GM12878 (cell line): ENCODE measurements around the gene MAS1L. TPM values are rescaled to one million over a fixed set of nuclear protein-coding genes. Genes with fewer than 3 reads are reported as not detected.

Experiments used
- ATAC-seq: fragments of 200-7000 bp; cut with Tn5 transposase; 3 replicates; pipeline ENCODE4 v1.9.1; 2020; ENCODE audit warnings: mild to moderate bottlenecking, moderate library complexity
- BruUV-seq: library from RNA; stranded (reverse); fragments of 400-500 nt; replicated peaks from 2 replicates; lab custom pipeline; 2021; lab: Mats Ljungman, UMichigan
- CTCF ChIA-PET: fragments of 300-600 bp; sonication (Branson Sonifier 250); formaldehyde crosslinking; extraction: SDS; loops from one replicate; lab custom pipeline; 2021; ENCODE audit warnings: inconsistent platforms; lab: Yijun Ruan, JAX
- POLR2A ChIA-PET: fragments of 350-600 bp; formaldehyde crosslinking; extraction: SDS; loops from one replicate; lab custom pipeline; 2021; ENCODE audit warnings: inconsistent platforms; lab: Charles Lee
- RAD21 ChIA-PET: fragments of 300-600 bp; sonication (Branson Sonifier 250); formaldehyde crosslinking; loops from one replicate; lab custom pipeline; 2023; ENCODE audit warnings: antibody characterized with exemption; ENCODE audit not compliant: unreplicated experiment; lab: Charles Lee
- SMC1A ChIA-PET: fragments of 300-600 bp; sonication (Branson Sonifier 250); formaldehyde crosslinking; loops from one replicate; lab custom pipeline; 2023; ENCODE audit not compliant: unreplicated experiment, uncharacterized antibody; lab: Charles Lee
- DNase-seq: peaks from one replicate; pipeline ENCODE4 v3.0.0-alpha.2; 2011; ENCODE audit warnings: low read depth, low spot score
- FAIRE-seq: peaks from 3 replicates; lab custom pipeline; 2011; peaks lifted over from hg19 to GRCh38; lab: Jason Lieb, UNC
- H2AFZ ChIP-seq: 2 replicates; pipeline ENCODE4 v1.6.0; 2011; ENCODE audit warnings: low read depth, low read length, control low read depth; ENCODE audit not compliant: control insufficient read depth
- H3K27ac ChIP-seq: 2 replicates; pipeline ENCODE4 v1.5.1; 2011; ENCODE audit warnings: control low read depth; ENCODE audit not compliant: control insufficient read depth, insufficient read depth
- H3K27me3 ChIP-seq, 2 experiments: replicated peaks in 1 of 2; 2 replicates each; pipeline versions ENCODE4 v1.6.0 to v1.6.1; 2011; ENCODE audit warnings: low read length in 1 of 2; ENCODE audit not compliant: control insufficient read depth in 2 of 2, insufficient read depth in 2 of 2
- H3K36me3 ChIP-seq, 2 experiments: 2 replicates each; pipeline ENCODE4 v1.5.1; 2011; ENCODE audit warnings: low read length in 1 of 2; ENCODE audit not compliant: control insufficient read depth in 2 of 2, insufficient read depth in 2 of 2
- H3K4me1 ChIP-seq: 2 replicates; pipeline ENCODE4 v1.6.1; 2011; ENCODE audit warnings: mild to moderate bottlenecking, low read length, moderate library complexity, mixed read lengths; ENCODE audit not compliant: control insufficient read depth, insufficient read depth
- H3K4me2 ChIP-seq: 2 replicates; pipeline ENCODE4 v1.6.0; 2011; ENCODE audit warnings: control low read depth; ENCODE audit not compliant: control insufficient read depth, insufficient read depth
- H3K4me3 ChIP-seq: fragments of 200-600 bp; sonication (generic); 2 replicates; pipeline ENCODE4 v1.5.1; 2016
- H3K79me2 ChIP-seq: 2 replicates; pipeline ENCODE4 v1.6.0; 2011; ENCODE audit warnings: low read length; ENCODE audit not compliant: control insufficient read depth, insufficient read depth
- H3K9ac ChIP-seq: 2 replicates; pipeline ENCODE4 v1.8.0; 2011; ENCODE audit warnings: low read length, control low read depth, mixed read lengths; ENCODE audit not compliant: control insufficient read depth, insufficient read depth
- H3K9me3 ChIP-seq: replicated peaks from 3 replicates; pipeline ENCODE4 v1.5.1; 2011; ENCODE audit warnings: mild to moderate bottlenecking, low read length; ENCODE audit not compliant: control insufficient read depth, insufficient read depth
- H4K20me1 ChIP-seq: 2 replicates; pipeline ENCODE4 v1.6.0; 2011; ENCODE audit not compliant: control insufficient read depth, insufficient read depth
- ASH2L ChIP-seq: fragments of 300-600, 200-600 bp; sonication (generic); IDR thresholded peaks from 2 replicates; pipeline ENCODE4 v1.6.1; 2017; ENCODE audit warnings: low read depth, mild to moderate bottlenecking, borderline replicate concordance
- ATF7 ChIP-seq: fragments of 450-650 bp; IDR thresholded peaks from 2 replicates; pipeline ENCODE4 v1.6.1; 2016; ENCODE audit warnings: low read depth, mild to moderate bottlenecking
- TAF1 ChIP-seq: IDR thresholded peaks from 2 replicates; pipeline ENCODE4 v1.6.1; 2011; ENCODE audit warnings: mild to moderate bottlenecking, low read depth, low read length, borderline replicate concordance
- TCF3 ChIP-seq: IDR thresholded peaks from 2 replicates; pipeline ENCODE4 v1.6.1; 2012; ENCODE audit warnings: low read depth, mild to moderate bottlenecking, low read length, borderline replicate concordance; ENCODE audit not compliant: insufficient read depth
- WGBS: methylation state at CpG from one replicate; pipeline ENCODE4 v1.1.6; 2016; ENCODE audit warnings: low lambda C conversion rate; ENCODE audit not compliant: insufficient replicate concordance, insufficient coverage; ENCODE audit errors: missing lambda C conversion rate; 5-methylcytosine and 5-hydroxymethylcytosine counted together
- in situ Hi-C: fragments of 300-500 bp; cut with MboI; formaldehyde crosslinking; loops from 9 replicates; pipeline ENCODE4 v1.14.3; 2018; ENCODE audit warnings: mixed read lengths
- intact Hi-C: fragments of 100-400 bp; cut with micrococcal nuclease; formaldehyde crosslinking; loops from one replicate; pipeline ENCODE4 v1.14.2; 2022; ENCODE audit not compliant: unreplicated experiment
- polyA plus RNA-seq, 11 experiments: library from polyadenylated mRNA; depleted of rRNA in 4 of 11; unstranded in 6 of 11; stranded (reverse) in 5 of 11; fragments of >200 nt; fragmentation: Nextera tagmentation in 4 of 11; fragmentation: Illumina TruSeq in 1 of 11; extraction: Ambion mirVana in 4 of 11; extraction: Trizol in 1 of 11; gene quantifications; 1 replicate in 1 of 11; 2 replicates in 10 of 11; pipeline versions ENCODE4 v1.2.1 to v1.2.3, GENCODE V29; 2011 to 2016; ENCODE audit warnings: inconsistent platforms in 2 of 11, missing spikeins in 2 of 11, low read depth in 1 of 11
- total RNA-seq, 4 experiments: library from RNA; depleted of rRNA in 3 of 4; stranded (reverse); fragments of >200 nt in 3 of 4; fragmentation: Illumina TruSeq in 1 of 4; extraction: Trizol in 1 of 4; gene quantifications; 2 replicates each; pipeline versions ENCODE4 v1.2.1 to v1.2.3, GENCODE V29; 2013 to 2021
- TF ChIP-seq, protein P1 (sequence below): fragments of 450-650 bp; formaldehyde crosslinking; IDR thresholded peaks from 2 replicates; pipeline ENCODE4 v1.4.0; 2020; ENCODE audit warnings: mild to moderate bottlenecking, moderate library complexity
- TF ChIP-seq, protein P2 (sequence below): IDR thresholded peaks from 2 replicates; pipeline ENCODE4 v1.6.1; 2011; ENCODE audit warnings: mild to moderate bottlenecking, low read depth, low read length, moderate library complexity; ENCODE audit not compliant: insufficient replicate concordance

The MAS1L gene
- total and polyA plus RNA-seq, 10 of the 15 experiments (the other 5 are each of a cell fraction or from before 2014, with no cell fraction given) = not detected

DNA sequence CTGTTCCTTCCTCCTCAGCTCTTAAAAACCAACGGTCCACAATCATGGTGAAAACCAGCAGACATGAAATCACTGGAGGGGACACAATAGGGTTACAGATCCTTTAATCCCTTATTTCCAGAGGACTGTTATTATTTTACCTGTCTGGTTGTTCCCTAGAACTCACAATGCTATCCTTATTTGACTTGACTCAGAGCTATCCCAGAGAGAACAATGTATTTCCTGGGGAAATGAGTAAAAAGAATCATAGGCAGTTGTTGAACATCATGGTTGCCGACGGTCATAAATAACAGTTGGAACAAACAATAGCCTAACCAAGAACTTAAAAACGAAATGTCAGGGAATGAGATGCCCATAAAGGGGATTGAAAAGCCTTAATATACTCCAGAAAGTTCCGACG, 21.5 kb downstream of the MAS1L start:
- H2AFZ ChIP-seq = no peak overlapping the region
- H3K9me3 ChIP-seq = no peaks in the 10 kb centered on the region
- no peaks in the 10 kb centered on the region for H3K4me1 ChIP-seq
- RAD21 ChIA-PET = no interaction called here
- no peaks in the 10 kb centered on the region for H3K36me3 ChIP-seq
- FAIRE-seq (no peak), DNase-seq (no peak), ATAC-seq (no peak)
- H3K27ac ChIP-seq = no peak overlapping the region
- intact Hi-C loops = no loop called here
- no peaks in the 10 kb centered on the region for H4K20me1 ChIP-seq
- POLR2A ChIA-PET = no interaction called here
- no peak overlapping the region for H3K9ac ChIP-seq
- no peaks in the 10 kb centered on the region for H3K27me3 ChIP-seq
- BruUV-seq = no TSS peak
- 36% methylated on average over 6 of the region's 6 CpGs for WGBS
- no peaks in the 10 kb centered on the region for H3K79me2 ChIP-seq
- SMC1A ChIA-PET = interaction anchor here (0.7 to 1.4 kb wide), 2 partner anchors 10 to 15 kb away, joined by 3 to 5 read pairs; no protein-coding TSS in a partner anchor
- CTCF ChIA-PET = no interaction called here
- in situ Hi-C loops = no loop called here
- no peak for TF ChIP-seq ATF7
- TF ChIP-seq, protein P1, sequence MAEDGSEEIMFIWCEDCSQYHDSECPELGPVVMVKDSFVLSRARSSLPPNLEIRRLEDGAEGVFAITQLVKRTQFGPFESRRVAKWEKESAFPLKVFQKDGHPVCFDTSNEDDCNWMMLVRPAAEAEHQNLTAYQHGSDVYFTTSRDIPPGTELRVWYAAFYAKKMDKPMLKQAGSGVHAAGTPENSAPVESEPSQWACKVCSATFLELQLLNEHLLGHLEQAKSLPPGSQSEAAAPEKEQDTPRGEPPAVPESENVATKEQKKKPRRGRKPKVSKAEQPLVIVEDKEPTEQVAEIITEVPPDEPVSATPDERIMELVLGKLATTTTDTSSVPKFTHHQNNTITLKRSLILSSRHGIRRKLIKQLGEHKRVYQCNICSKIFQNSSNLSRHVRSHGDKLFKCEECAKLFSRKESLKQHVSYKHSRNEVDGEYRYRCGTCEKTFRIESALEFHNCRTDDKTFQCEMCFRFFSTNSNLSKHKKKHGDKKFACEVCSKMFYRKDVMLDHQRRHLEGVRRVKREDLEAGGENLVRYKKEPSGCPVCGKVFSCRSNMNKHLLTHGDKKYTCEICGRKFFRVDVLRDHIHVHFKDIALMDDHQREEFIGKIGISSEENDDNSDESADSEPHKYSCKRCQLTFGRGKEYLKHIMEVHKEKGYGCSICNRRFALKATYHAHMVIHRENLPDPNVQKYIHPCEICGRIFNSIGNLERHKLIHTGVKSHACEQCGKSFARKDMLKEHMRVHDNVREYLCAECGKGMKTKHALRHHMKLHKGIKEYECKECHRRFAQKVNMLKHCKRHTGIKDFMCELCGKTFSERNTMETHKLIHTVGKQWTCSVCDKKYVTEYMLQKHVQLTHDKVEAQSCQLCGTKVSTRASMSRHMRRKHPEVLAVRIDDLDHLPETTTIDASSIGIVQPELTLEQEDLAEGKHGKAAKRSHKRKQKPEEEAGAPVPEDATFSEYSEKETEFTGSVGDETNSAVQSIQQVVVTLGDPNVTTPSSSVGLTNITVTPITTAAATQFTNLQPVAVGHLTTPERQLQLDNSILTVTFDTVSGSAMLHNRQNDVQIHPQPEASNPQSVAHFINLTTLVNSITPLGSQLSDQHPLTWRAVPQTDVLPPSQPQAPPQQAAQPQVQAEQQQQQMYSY (CRISPR knock-in tag) = no peak
- TF ChIP-seq ASH2L = no peak
- TF ChIP-seq, protein P2, sequence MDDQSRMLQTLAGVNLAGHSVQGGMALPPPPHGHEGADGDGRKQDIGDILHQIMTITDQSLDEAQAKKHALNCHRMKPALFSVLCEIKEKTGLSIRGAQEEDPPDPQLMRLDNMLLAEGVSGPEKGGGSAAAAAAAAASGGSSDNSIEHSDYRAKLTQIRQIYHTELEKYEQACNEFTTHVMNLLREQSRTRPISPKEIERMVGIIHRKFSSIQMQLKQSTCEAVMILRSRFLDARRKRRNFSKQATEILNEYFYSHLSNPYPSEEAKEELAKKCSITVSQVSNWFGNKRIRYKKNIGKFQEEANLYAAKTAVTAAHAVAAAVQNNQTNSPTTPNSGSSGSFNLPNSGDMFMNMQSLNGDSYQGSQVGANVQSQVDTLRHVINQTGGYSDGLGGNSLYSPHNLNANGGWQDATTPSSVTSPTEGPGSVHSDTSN = no peak
- no peak for TF ChIP-seq TAF1
- TF ChIP-seq TCF3 = no peak
- no peak overlapping the region for H3K4me2 ChIP-seq
- no peak overlapping the region for H3K4me3 ChIP-seq
